ENCODE data around the gene ZDHHC12. TPM values are rescaled to one million over a fixed set of nuclear protein-coding genes. Genes with fewer than 3 reads are reported as not detected.

ZDHHC12 gene
- total and polyA plus RNA-seq, 10 of the 15 experiments (the other 5 are each of a cell fraction or from before 2014, with no cell fraction given) = 0.95 to 146 (median 49.9) TPM

- no peak for TF ChIP-seq USF1 (IDR thresholded peaks at IDR 0.05; ENCODE audit: borderline replicate concordance, extremely low read length, insufficient read depth, low read depth, low read length)
- no peak for TF ChIP-seq JUND (IDR thresholded peaks at IDR 0.05; ENCODE audit: low read depth, low read length)
- TF ChIP-seq SREBF1 (IDR thresholded peaks at IDR 0.05; ENCODE audit: low read length) = no peak
- no peak for TF ChIP-seq CEBPZ (IDR thresholded peaks at IDR 0.05; ENCODE audit: low read depth, low read length)
Observed at GRCh38 chr9:128723866-128724743, at the start of gene ZDHHC12 (continued).

GRCh38 chr9:128773049-128773448 is 49.1 kb upstream of the ZDHHC12 start:
- no peak for DNase-seq (ENCODE audit: low read depth, low spot score)
- no peak for FAIRE-seq
- TF ChIP-seq MYB (IDR thresholded peaks at IDR 0.05; ENCODE audit: borderline replicate concordance, low read depth, low read length) (no peak), BHLHE40 (IDR thresholded peaks at IDR 0.05; ENCODE audit: borderline replicate concordance in 1 of 2, low read depth in 2 of 2, low read length in 1 of 2) (no peak)
- BruUV-seq (replicated peaks) = no TSS peak
- intact Hi-C loops (cut with micrococcal nuclease; ENCODE audit: unreplicated experiment) (loop anchor here (2.0 to 10.0 kb wide), 2 partner anchors 14 to 118 kb away; partner anchors contain the start of genes DYNC2I2 and TBC1D13), in situ Hi-C loops (cut with MboI) (no loop called here)
- no peaks in the 10 kb centered on the region for H3K36me3 ChIP-seq (ENCODE audit: control insufficient read depth in 2 of 2, insufficient read depth in 2 of 2, low read length in 1 of 2)
- ATAC-seq = no peak
- no peaks in the 10 kb centered on the region for H4K20me1 ChIP-seq (ENCODE audit: control insufficient read depth, insufficient read depth)
- H2AFZ ChIP-seq (ENCODE audit: control insufficient read depth, low read depth, low read length) = no peak overlapping the region
- H3K4me3 ChIP-seq = no peak overlapping the region
- ChIA-PET POLR2A (interaction anchor here (0.6 to 1.8 kb wide), 4 partner anchors 13 to 640 kb away, joined by 3 to 10 read pairs (median 4); partner anchors contain the start of gene ENDOG), SMC1A (ENCODE audit: uncharacterized antibody, unreplicated experiment) (interaction anchor here (0.8 to 2.9 kb wide), 4 partner anchors 12 to 275 kb away, joined by 3 to 18 read pairs (median 3); partner anchors contain the start of gene ENDOG), CTCF (interaction anchor here (0.8 to 3.5 kb wide), 4 partner anchors 9 to 45 kb away, joined by 3 to 14 read pairs (median 4); partner anchors contain the start of gene ENDOG), RAD21 (ENCODE audit: unreplicated experiment) (interaction anchor here (0.6 to 1.0 kb wide), 3 partner anchors 17 to 269 kb away, joined by 3 to 5 read pairs (median 4); no protein-coding TSS in a partner anchor)
- H3K9ac ChIP-seq (ENCODE audit: control insufficient read depth, insufficient read depth, low read length) = no peak overlapping the region
- peaks cover 4% of the 10 kb centered on the region for H3K79me2 ChIP-seq (ENCODE audit: control insufficient read depth, insufficient read depth, low read length)
- H3K4me1 ChIP-seq (ENCODE audit: control insufficient read depth, insufficient read depth, low read length) = no peaks in the 10 kb centered on the region
- H3K27ac ChIP-seq (ENCODE audit: control insufficient read depth, insufficient read depth) = no peak overlapping the region
- 97% methylated on average over 5 of the region's 5 CpGs for WGBS (ENCODE audit: insufficient coverage, insufficient replicate concordance, low lambda C conversion rate, missing lambda C conversion rate)
- no peaks in the 10 kb centered on the region for H3K27me3 ChIP-seq (replicated peaks in 1 of 2; ENCODE audit: control insufficient read depth in 2 of 2, insufficient read depth in 2 of 2, low read length in 1 of 2)
- H3K9me3 ChIP-seq (replicated peaks; ENCODE audit: control insufficient read depth, insufficient read depth, low read length) = peaks cover 3% of the 10 kb centered on the region; the same call in 2 of the 3 replicates
- H3K4me2 ChIP-seq (ENCODE audit: control insufficient read depth, insufficient read depth) = no peak overlapping the region
